PC-3 (cell line): ENCODE measurements around the gene USP17L30. TPM values are rescaled to one million over a fixed set of nuclear protein-coding genes. Genes with fewer than 3 reads are reported as not detected.
"Not testable (repeated sequence)": the region's sequence is repeated elsewhere in the genome, so short reads cannot be mapped to it uniquely, and the experiment has no call there.

Experiments
- ATAC-seq: fragments of 200-7000 bp; cut with Tn5 transposase; 2 replicates; pipeline ENCODE4 v1.9.1; 2020; ENCODE audit warnings: mild to moderate bottlenecking, moderate library complexity
- Bru-seq: library from RNA; stranded (reverse); fragments of 400-500 nt; gene quantifications from one replicate; lab custom pipeline; 2021; lab: Mats Ljungman, UMichigan
- BruChase-seq, 2 experiments: library from RNA; stranded (reverse); fragments of 400-500 nt; gene quantifications; one replicate each; lab custom pipeline; 2021; lab: Mats Ljungman, UMichigan
- BruUV-seq: library from RNA; stranded (reverse); fragments of 400-500 nt; replicated peaks from 2 replicates; lab custom pipeline; 2021; lab: Mats Ljungman, UMichigan
- CTCF ChIA-PET: fragments of 300-600 bp; sonication (Branson Sonifier 250); formaldehyde crosslinking; loops from one replicate; lab custom pipeline; 2022; ENCODE audit warnings: antibody characterized with exemption; lab: Charles Lee
- POLR2A ChIA-PET: fragments of 300-600 bp; sonication (Branson Sonifier 250); formaldehyde crosslinking; loops from one replicate; lab custom pipeline; 2022; ENCODE audit warnings: antibody characterized with exemption; ENCODE audit not compliant: unreplicated experiment; lab: Charles Lee
- DNase-seq: peaks from one replicate; pipeline ENCODE4 v3.0.0-alpha.2; 2015
- H2AFZ ChIP-seq: fragments of 300-600 bp; sonication (generic); 2 replicates; pipeline ENCODE4 v1.6.0; 2016; ENCODE audit warnings: antibody characterized with exemption, low read length
- H3F3A ChIP-seq: fragments of 300-600 bp; sonication (generic); one replicate; pipeline ENCODE4 v1.6.0; 2017; ENCODE audit warnings: antibody characterized with exemption, low read length, control low read depth, mild to moderate bottlenecking; ENCODE audit not compliant: unreplicated experiment
- H3K27ac ChIP-seq: fragments of 300-600 bp; sonication (generic); 2 replicates; pipeline ENCODE4 v1.5.1; 2016; ENCODE audit warnings: mild to moderate bottlenecking, low read length
- H3K27me3 ChIP-seq: fragments of 300-600 bp; sonication (generic); 2 replicates; pipeline ENCODE4 v1.6.1; 2016; ENCODE audit warnings: low read length, mixed read lengths
- H3K36me3 ChIP-seq: fragments of 300-600 bp; sonication (generic); 2 replicates; pipeline ENCODE4 v1.6.1; 2016; ENCODE audit warnings: low read depth, mixed run types, low read length, mixed read lengths
- H3K4me1 ChIP-seq: fragments of 300-600 bp; sonication (generic); 2 replicates; pipeline ENCODE4 v1.5.1; 2016; ENCODE audit warnings: low read length; ENCODE audit not compliant: insufficient read depth
- H3K4me2 ChIP-seq: fragments of 300-600 bp; sonication (generic); 2 replicates; pipeline ENCODE4 v1.6.0; 2016; ENCODE audit warnings: low read length
- H3K4me3 ChIP-seq: fragments of 300-600 bp; sonication (generic); 2 replicates; pipeline ENCODE4 v1.5.1; 2016; ENCODE audit warnings: mild to moderate bottlenecking, low read length, mixed read lengths
- H3K79me2 ChIP-seq: fragments of 300-600 bp; sonication (generic); 2 replicates; pipeline ENCODE4 v1.6.1; 2017; ENCODE audit warnings: low read length, mixed read lengths
- H3K9ac ChIP-seq: fragments of 300-600 bp; sonication (generic); 2 replicates; pipeline ENCODE4 v1.6.0; 2016; ENCODE audit warnings: mild to moderate bottlenecking, low read length
- H3K9me2 ChIP-seq: fragments of 300-600 bp; sonication (generic); replicated peaks from 2 replicates; pipeline ENCODE4 v1.6.1; 2016; ENCODE audit warnings: mixed run types, low read length, mixed read lengths
- H3K9me3 ChIP-seq: fragments of 300-600 bp; sonication (generic); 2 replicates; pipeline ENCODE4 v1.6.1; 2016; ENCODE audit warnings: low read length, mixed read lengths
- H4K20me1 ChIP-seq: fragments of 300-600 bp; sonication (generic); 2 replicates; pipeline ENCODE4 v1.6.1; 2016; ENCODE audit warnings: low read length, mixed read lengths
- intact Hi-C: fragments of 100-400 bp; cut with micrococcal nuclease; formaldehyde crosslinking; loops from 2 replicates; pipeline ENCODE4 v1.9.0; 2023
- long read RNA-seq: library from polyadenylated mRNA; unstranded; transcript quantifications from one replicate; pipeline ENCODE4 v2.0.0, GENCODE V29; 2021; ENCODE audit not compliant: unreplicated experiment
- total RNA-seq: library from RNA; depleted of rRNA; stranded (reverse); fragments of >200 nt; gene quantifications from 2 replicates; pipeline ENCODE4 v1.2.3, GENCODE V29; 2014; rRNA removed

USP17L30 gene, protein sequence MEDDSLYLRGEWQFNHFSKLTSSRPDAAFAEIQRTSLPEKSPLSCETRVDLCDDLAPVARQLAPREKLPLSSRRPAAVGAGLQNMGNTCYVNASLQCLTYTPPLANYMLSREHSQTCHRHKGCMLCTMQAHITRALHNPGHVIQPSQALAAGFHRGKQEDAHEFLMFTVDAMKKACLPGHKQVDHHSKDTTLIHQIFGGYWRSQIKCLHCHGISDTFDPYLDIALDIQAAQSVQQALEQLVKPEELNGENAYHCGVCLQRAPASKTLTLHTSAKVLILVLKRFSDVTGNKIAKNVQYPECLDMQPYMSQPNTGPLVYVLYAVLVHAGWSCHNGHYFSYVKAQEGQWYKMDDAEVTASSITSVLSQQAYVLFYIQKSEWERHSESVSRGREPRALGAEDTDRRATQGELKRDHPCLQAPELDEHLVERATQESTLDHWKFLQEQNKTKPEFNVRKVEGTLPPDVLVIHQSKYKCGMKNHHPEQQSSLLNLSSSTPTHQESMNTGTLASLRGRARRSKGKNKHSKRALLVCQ
- total RNA-seq: not detected in 2 replicates
- not detected for Bru-seq, nascent RNA
- BruChase-seq, experiment 1, labeled RNA remaining after a 6-hour chase: not detected
- BruChase-seq, experiment 2, labeled RNA remaining after a 2-hour chase: not detected
- long read RNA-seq: 0 reads

DNA sequence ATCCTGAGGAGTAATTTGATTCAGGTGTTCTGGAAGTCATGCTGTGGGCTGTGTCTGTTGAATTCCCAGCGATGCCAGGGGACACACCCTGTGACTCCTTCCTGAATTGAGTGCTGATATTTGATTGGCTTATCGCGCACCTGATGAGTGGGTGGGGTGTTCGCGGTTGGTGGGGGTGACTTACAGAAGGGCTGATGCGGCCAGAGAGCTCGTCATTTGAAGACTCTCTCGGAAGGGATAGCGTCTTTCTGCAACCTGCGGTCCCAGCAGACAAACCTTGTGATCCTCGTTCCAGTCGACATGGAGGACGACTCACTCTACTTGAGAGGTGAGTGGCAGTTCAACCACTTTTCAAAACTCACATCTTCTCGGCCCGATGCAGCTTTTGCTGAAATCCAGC, at the start of gene USP17L30:
Gene USP17L30 (plus strand): TSS at position 301 of the 400 bp plus-strand sequence. CDS start 0 bp downstream, at position 301.
- H3K4me3 ChIP-seq, H4K20me1 ChIP-seq, DNase-seq, ATAC-seq, H3K27me3 ChIP-seq, H3K27ac ChIP-seq, intact Hi-C loops, POLR2A ChIA-PET, H3K36me3 ChIP-seq, H3F3A ChIP-seq, H3K9me3 ChIP-seq, H3K9me2 ChIP-seq, CTCF ChIA-PET, H2AFZ ChIP-seq, BruUV-seq, H3K79me2 ChIP-seq, H3K9ac ChIP-seq, H3K4me1 ChIP-seq, H3K4me2 ChIP-seq: not testable (repeated sequence)

DNA sequence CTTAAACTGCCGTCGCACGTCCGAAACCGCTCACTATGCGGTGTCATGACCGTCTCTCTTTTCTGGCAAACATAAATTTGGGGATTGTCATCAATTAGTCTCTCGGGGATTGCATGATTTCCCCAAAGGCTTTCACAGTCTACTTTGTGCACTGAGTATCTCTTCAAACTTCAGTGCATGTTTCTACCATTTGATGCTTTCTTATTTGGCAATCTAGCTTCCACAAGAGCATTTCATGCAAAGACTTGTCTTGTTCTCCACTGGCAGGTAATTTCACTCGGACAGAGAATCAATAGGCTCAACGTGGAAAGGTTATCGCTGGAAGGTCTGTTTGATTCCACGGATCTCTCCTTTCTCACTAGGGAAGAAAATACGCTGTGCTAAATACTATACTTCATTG, 38.7 kb upstream of the USP17L30 start:
- H2AFZ ChIP-seq, POLR2A ChIA-PET, H3K9ac ChIP-seq, H3F3A ChIP-seq, H4K20me1 ChIP-seq, H3K79me2 ChIP-seq, H3K9me3 ChIP-seq, CTCF ChIA-PET, H3K4me1 ChIP-seq, H3K9me2 ChIP-seq, H3K4me2 ChIP-seq, DNase-seq, H3K27ac ChIP-seq, BruUV-seq, H3K27me3 ChIP-seq, intact Hi-C loops, H3K4me3 ChIP-seq, ATAC-seq, H3K36me3 ChIP-seq: not testable (repeated sequence)

DNA sequence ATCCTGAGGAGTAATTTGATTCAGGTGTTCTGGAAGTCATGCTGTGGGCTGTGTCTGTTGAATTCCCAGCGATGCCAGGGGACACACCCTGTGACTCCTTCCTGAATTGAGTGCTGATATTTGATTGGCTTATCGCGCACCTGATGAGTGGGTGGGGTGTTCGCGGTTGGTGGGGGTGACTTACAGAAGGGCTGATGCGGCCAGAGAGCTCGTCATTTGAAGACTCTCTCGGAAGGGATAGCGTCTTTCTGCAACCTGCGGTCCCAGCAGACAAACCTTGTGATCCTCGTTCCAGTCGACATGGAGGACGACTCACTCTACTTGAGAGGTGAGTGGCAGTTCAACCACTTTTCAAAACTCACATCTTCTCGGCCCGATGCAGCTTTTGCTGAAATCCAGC, 38.1 kb upstream of the USP17L30 start, which contains the start of gene USP17L24:
Gene USP17L24 (plus strand): TSS at position 301 of the 400 bp plus-strand sequence. CDS start 0 bp downstream, at position 301.
- H3K79me2 ChIP-seq, intact Hi-C loops, H3K4me2 ChIP-seq, H3K9ac ChIP-seq, H2AFZ ChIP-seq, ATAC-seq, H3K9me3 ChIP-seq, H3K4me1 ChIP-seq, H4K20me1 ChIP-seq, CTCF ChIA-PET, H3K36me3 ChIP-seq, H3K27me3 ChIP-seq, H3K27ac ChIP-seq, POLR2A ChIA-PET, H3F3A ChIP-seq, H3K9me2 ChIP-seq, H3K4me3 ChIP-seq, DNase-seq, BruUV-seq: not testable (repeated sequence)

DNA sequence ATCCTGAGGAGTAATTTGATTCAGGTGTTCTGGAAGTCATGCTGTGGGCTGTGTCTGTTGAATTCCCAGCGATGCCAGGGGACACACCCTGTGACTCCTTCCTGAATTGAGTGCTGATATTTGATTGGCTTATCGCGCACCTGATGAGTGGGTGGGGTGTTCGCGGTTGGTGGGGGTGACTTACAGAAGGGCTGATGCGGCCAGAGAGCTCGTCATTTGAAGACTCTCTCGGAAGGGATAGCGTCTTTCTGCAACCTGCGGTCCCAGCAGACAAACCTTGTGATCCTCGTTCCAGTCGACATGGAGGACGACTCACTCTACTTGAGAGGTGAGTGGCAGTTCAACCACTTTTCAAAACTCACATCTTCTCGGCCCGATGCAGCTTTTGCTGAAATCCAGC, 33.3 kb upstream of the USP17L30 start, which contains the start of gene USP17L25:
Gene USP17L25 (plus strand): TSS at position 301 of the 400 bp plus-strand sequence. CDS start 0 bp downstream, at position 301.
- POLR2A ChIA-PET, intact Hi-C loops, H3K27ac ChIP-seq, H3K4me1 ChIP-seq, H3K36me3 ChIP-seq, H3K4me2 ChIP-seq, H3F3A ChIP-seq, H2AFZ ChIP-seq, H3K4me3 ChIP-seq, BruUV-seq, H3K9me3 ChIP-seq, H3K9ac ChIP-seq, H3K79me2 ChIP-seq, ATAC-seq, H3K27me3 ChIP-seq, H4K20me1 ChIP-seq, DNase-seq, H3K9me2 ChIP-seq, CTCF ChIA-PET: not testable (repeated sequence)

DNA sequence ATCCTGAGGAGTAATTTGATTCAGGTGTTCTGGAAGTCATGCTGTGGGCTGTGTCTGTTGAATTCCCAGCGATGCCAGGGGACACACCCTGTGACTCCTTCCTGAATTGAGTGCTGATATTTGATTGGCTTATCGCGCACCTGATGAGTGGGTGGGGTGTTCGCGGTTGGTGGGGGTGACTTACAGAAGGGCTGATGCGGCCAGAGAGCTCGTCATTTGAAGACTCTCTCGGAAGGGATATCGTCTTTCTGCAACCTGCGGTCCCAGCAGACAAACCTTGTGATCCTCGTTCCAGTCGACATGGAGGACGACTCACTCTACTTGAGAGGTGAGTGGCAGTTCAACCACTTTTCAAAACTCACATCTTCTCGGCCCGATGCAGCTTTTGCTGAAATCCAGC, 28.6 kb upstream of the USP17L30 start, which contains the start of gene USP17L26:
Gene USP17L26 (plus strand): TSS at position 301 of the 400 bp plus-strand sequence. CDS start 0 bp downstream, at position 301.
- POLR2A ChIA-PET, intact Hi-C loops, H3K36me3 ChIP-seq, H3K27ac ChIP-seq, H3K9me3 ChIP-seq, ATAC-seq, DNase-seq, H3K9ac ChIP-seq, H3F3A ChIP-seq, BruUV-seq, H3K4me3 ChIP-seq, H3K4me1 ChIP-seq, H3K4me2 ChIP-seq, H3K27me3 ChIP-seq, H3K9me2 ChIP-seq, H4K20me1 ChIP-seq, H3K79me2 ChIP-seq, CTCF ChIA-PET, H2AFZ ChIP-seq: not testable (repeated sequence)

DNA sequence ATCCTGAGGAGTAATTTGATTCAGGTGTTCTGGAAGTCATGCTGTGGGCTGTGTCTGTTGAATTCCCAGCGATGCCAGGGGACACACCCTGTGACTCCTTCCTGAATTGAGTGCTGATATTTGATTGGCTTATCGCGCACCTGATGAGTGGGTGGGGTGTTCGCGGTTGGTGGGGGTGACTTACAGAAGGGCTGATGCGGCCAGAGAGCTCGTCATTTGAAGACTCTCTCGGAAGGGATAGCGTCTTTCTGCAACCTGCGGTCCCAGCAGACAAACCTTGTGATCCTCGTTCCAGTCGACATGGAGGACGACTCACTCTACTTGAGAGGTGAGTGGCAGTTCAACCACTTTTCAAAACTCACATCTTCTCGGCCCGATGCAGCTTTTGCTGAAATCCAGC, 23.8 kb upstream of the USP17L30 start, which contains the start of gene USP17L5:
Gene USP17L5 (plus strand): TSS at position 301 of the 400 bp plus-strand sequence. CDS start 0 bp downstream, at position 301.
- H3K4me1 ChIP-seq, H4K20me1 ChIP-seq, CTCF ChIA-PET, BruUV-seq, H3K4me3 ChIP-seq, ATAC-seq, POLR2A ChIA-PET, H3F3A ChIP-seq, H3K79me2 ChIP-seq, H3K9ac ChIP-seq, H3K27ac ChIP-seq, intact Hi-C loops, H3K9me2 ChIP-seq, H3K36me3 ChIP-seq, H3K9me3 ChIP-seq, DNase-seq, H3K27me3 ChIP-seq, H2AFZ ChIP-seq, H3K4me2 ChIP-seq: not testable (repeated sequence)
